ENCODE data around the gene COL6A1. TPM values are rescaled to one million over a fixed set of nuclear protein-coding genes. Genes with fewer than 3 reads are reported as not detected.

COL6A1 gene
- total RNA-seq, 1 experiment from 2014 or later, result 87.5 TPM

- Histone ChIP-seq H3K4me2 (ENCODE audit: low read length) (peak overlapping the region; percentile 61), H3K27me3 (ENCODE audit: insufficient read depth, low read length) (no peaks in the 10 kb centered on the region), H3K79me2 (ENCODE audit: insufficient read depth, low read length) (no peaks in the 10 kb centered on the region)
These were observed 13.5 kb downstream of the COL6A1 start for GRCh38 chr21:45994759-45995685.

More at GRCh38 chr21:45994759-45995685, 13.5 kb downstream of the COL6A1 start:
- DNase-seq (ENCODE audit: low read depth, low spot score) (no peak), ATAC-seq (peak; percentile 42)
- intact Hi-C loops (cut with micrococcal nuclease), result no loop called here
- Histone ChIP-seq H2AFZ (ENCODE audit: low read depth, low read length, poor library complexity, severe bottlenecking) (no peak overlapping the region), H3K4me1 (ENCODE audit: control insufficient read depth in 1 of 2, insufficient read depth in 2 of 2, low read length in 2 of 2) (peaks cover 21 to 23% of the 10 kb centered on the region in 2 experiments), H3K9me2 (ENCODE audit: insufficient read depth) (no peaks in the 10 kb centered on the region), H4K20me1 (ENCODE audit: insufficient read depth) (no peaks in the 10 kb centered on the region), H3K4me3 (replicated peaks in 1 of 2; ENCODE audit: low read depth in 1 of 2, low read length in 2 of 2) (peak overlapping the region in 1 of 2 experiments; percentile 6; a peak in 1 of 4 replicates), H3K27ac (ENCODE audit: low read depth, low read length) (peak overlapping the region; percentile 78), H3K9ac (ENCODE audit: low read length) (peak overlapping the region; percentile 44), H3K9me3 (ENCODE audit: control insufficient read depth in 1 of 2, insufficient read depth in 1 of 2, low read depth in 1 of 2, low read length in 2 of 2) (no peaks in the 10 kb centered on the region), H3K36me3 (ENCODE audit: control insufficient read depth in 1 of 2, insufficient read depth in 2 of 2, low read length in 2 of 2) (peaks cover 0 to 4% of the 10 kb centered on the region in 2 experiments; a peak in 1 of 4 replicates)
- ChIA-PET POLR2A (no interaction called here), CTCF (no interaction called here), RAD21 (ENCODE audit: low non-redundant PET in 1 of 2, low total read pairs in 2 of 2, uncharacterized antibody in 2 of 2, unreplicated experiment in 2 of 2) (no interaction called here)
- no peak for TF ChIP-seq CEBPB (IDR thresholded peaks at IDR 0.05; ENCODE audit: low read depth)
- no peak for TF ChIP-seq JUND (IDR thresholded peaks at IDR 0.05)
- no peak for TF ChIP-seq ELF1 (IDR thresholded peaks at IDR 0.05; ENCODE audit: borderline replicate concordance, low read depth)
- TF ChIP-seq SP1 (IDR thresholded peaks at IDR 0.05; ENCODE audit: low read depth), result no peak
- TF ChIP-seq SRF (IDR thresholded peaks at IDR 0.05; ENCODE audit: low read depth), result no peak
- TF ChIP-seq, protein P1, sequence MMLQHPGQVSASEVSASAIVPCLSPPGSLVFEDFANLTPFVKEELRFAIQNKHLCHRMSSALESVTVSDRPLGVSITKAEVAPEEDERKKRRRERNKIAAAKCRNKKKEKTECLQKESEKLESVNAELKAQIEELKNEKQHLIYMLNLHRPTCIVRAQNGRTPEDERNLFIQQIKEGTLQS (IDR thresholded peaks at IDR 0.05), result no peak
- TF ChIP-seq YY1 (IDR thresholded peaks at IDR 0.05; ENCODE audit: extremely low read depth, insufficient replicate concordance, low read depth, low read length), result no peak
- no peak for TF ChIP-seq RAD21 (IDR thresholded peaks at IDR 0.05; ENCODE audit: low read depth)
- no peak for TF ChIP-seq CTCF (IDR thresholded peaks at IDR 0.05 in 2 of 3, conservative IDR thresholded peaks at IDR 0.05 in 1 of 3; ENCODE audit: borderline replicate concordance in 1 of 3, insufficient read depth in 1 of 3, low read depth in 2 of 3, low read length in 2 of 3)
- TF ChIP-seq TCF7L2 (IDR thresholded peaks at IDR 0.05; ENCODE audit: borderline replicate concordance, extremely low read depth, insufficient read depth, insufficient read length), result no peak
- no peak for TF ChIP-seq ZNF274 (IDR thresholded peaks at IDR 0.05; ENCODE audit: low read depth, low read length)
- TF ChIP-seq ZFX (IDR thresholded peaks at IDR 0.05), result no peak
- TF ChIP-seq POLR2AphosphoS5 (IDR thresholded peaks at IDR 0.05; ENCODE audit: low read depth, low read length), result no peak
- TF ChIP-seq CBX3 (IDR thresholded peaks at IDR 0.05; ENCODE audit: low read depth), result no peak
- TF ChIP-seq, protein P2, sequence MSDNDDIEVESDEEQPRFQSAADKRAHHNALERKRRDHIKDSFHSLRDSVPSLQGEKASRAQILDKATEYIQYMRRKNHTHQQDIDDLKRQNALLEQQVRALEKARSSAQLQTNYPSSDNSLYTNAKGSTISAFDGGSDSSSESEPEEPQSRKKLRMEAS (IDR thresholded peaks at IDR 0.05), result no peak
- no peak for TF ChIP-seq EZH2 (IDR thresholded peaks at IDR 0.05)
- TF ChIP-seq EZH2phosphoT487 (IDR thresholded peaks at IDR 0.05; ENCODE audit: borderline replicate concordance), result no peak
- no peak for TF ChIP-seq FOSL1 (IDR thresholded peaks at IDR 0.05; ENCODE audit: low read depth)
- BruUV-seq (replicated peaks), result no TSS peak
